Activated CD4-positive, alpha-beta T cell treated with anti-CD3 and anti-CD28 coated beads for 48 hours (primary cell): ENCODE measurements around the gene CARD6.
"Not testable (repeated sequence)": the region's sequence is repeated elsewhere in the genome, so short reads cannot be mapped to it uniquely, and the experiment has no call there.

ENCODE experiments used
- DNase-seq: peaks from one replicate; pipeline ENCODE4 v3.0.0-alpha.2; 2020

The CARD6 gene

GRCh38 chr5:40828021-40828631, 13.0 kb upstream of the CARD6 start:
- no peak for DNase-seq

- no peak for DNase-seq
Measured at GRCh38 chr5:40828690-40829661, 12.2 kb upstream of the CARD6 start.

- DNase-seq = no peak
Measured at GRCh38 chr5:40829748-40830533, 11.2 kb upstream of the CARD6 start.

GRCh38 chr5:40831346-40832210, 9.6 kb upstream of the CARD6 start:
- peak; percentile 44 for DNase-seq

GRCh38 chr5:40832345-40832744, 8.8 kb upstream of the CARD6 start:
- DNase-seq = no peak

- no peak for DNase-seq
Measured at GRCh38 chr5:40833712-40834229, 7.4 kb upstream of the CARD6 start.

- no peak for DNase-seq
Measured at GRCh38 chr5:40834391-40834848, 6.7 kb upstream of the CARD6 start.

- DNase-seq = peak; percentile 95
Measured at GRCh38 chr5:40834849-40835787, 6.0 kb upstream of the CARD6 start, which contains the start of gene RPL37. TSS of gene RPL37 (minus strand) at chr5:40835222. CDS start at chr5:40835185, 37 bp downstream.

- DNase-seq = no peak
Measured at GRCh38 chr5:40838086-40838485, 3.1 kb upstream of the CARD6 start.

GRCh38 chr5:40842351-40842750, 1.2 kb downstream of the CARD6 start:
- no peak for DNase-seq

GRCh38 chr5:40844565-40844964, 3.4 kb downstream of the CARD6 start:
- no peak for DNase-seq

GRCh38 chr5:40846371-40846770, 5.2 kb downstream of the CARD6 start:
- no peak for DNase-seq

GRCh38 chr5:40847525-40847924, 6.4 kb downstream of the CARD6 start:
- DNase-seq = no peak

- no peak for DNase-seq
Measured at GRCh38 chr5:40853632-40854192, 12.5 kb downstream of the CARD6 start.

- DNase-seq = no peak
Measured at GRCh38 chr5:40860711-40861110, 19.5 kb downstream of the CARD6 start.

- DNase-seq = not testable (repeated sequence)
Measured at GRCh38 chr5:40865004-40865403, 23.8 kb downstream of the CARD6 start.

- DNase-seq = no peak
Measured at GRCh38 chr5:40866844-40867243, 25.7 kb downstream of the CARD6 start.

- no peak for DNase-seq
Measured at GRCh38 chr5:40869384-40869783, 28.2 kb downstream of the CARD6 start.

GRCh38 chr5:40871177-40871576, 30.0 kb downstream of the CARD6 start:
- no peak for DNase-seq

- DNase-seq = not testable (repeated sequence)
Measured at GRCh38 chr5:40872253-40872652, 31.1 kb downstream of the CARD6 start.
